Spleen (tissue), 7 donors: ENCODE data around the gene ARFGEF2.

Source experiments
- CTCF ChIP-seq, 11 experiments: fragments of 200-600 bp in 7 of 11; fragments of 450-650 bp in 4 of 11; sonication (generic) in 4 of 11; IDR thresholded peaks in 8 of 11; conservative IDR thresholded peaks in 3 of 11; 1 replicate in 7 of 11; 2 replicates in 4 of 11; pipeline versions ENCODE4 v1.4.0 to v1.8.0; 2016 to 2021; ENCODE audit warnings: antibody characterized with exemption in 11 of 11, inconsistent platforms in 4 of 11, mild to moderate bottlenecking in 1 of 11
- POLR2A ChIP-seq, 3 donors: fragments of 450-650 bp; IDR thresholded peaks; one replicate each; pipeline ENCODE4 v1.5.1; 2017; ENCODE audit warnings: antibody characterized with exemption in 3 of 3, mild to moderate bottlenecking in 1 of 3
- POLR2AphosphoS5 ChIP-seq, 3 donors: sonication (generic); formaldehyde crosslinking; IDR thresholded peaks; one replicate each; pipeline ENCODE4 v1.5.1; 2017; ENCODE audit warnings: antibody characterized with exemption in 3 of 3
- donor health status: DM: no; HTN: no; CAD: no; lungs with moderate emphysema.
- donor health status: DM: no; HTN: no; CAD: no.
- donor health status: DM: no; HTN: no; CAD: no.

GRCh38 chr20:48959899-48960550 is 38.5 kb downstream of the ARFGEF2 start:
- no peak for TF ChIP-seq CTCF (IDR thresholded peaks at IDR 0.05 in 8 of 11, conservative IDR thresholded peaks at IDR 0.05 in 3 of 11)
- TF ChIP-seq POLR2A (IDR thresholded peaks at IDR 0.05), result no peak
- TF ChIP-seq POLR2AphosphoS5 (IDR thresholded peaks at IDR 0.05), result no peak
